Activated CD8-positive, alpha-beta T cell treated with anti-CD3 and anti-CD28 coated beads, Interleukin-2, amount 10 ng/mL, durations not matched to agents 7 days and 5 days (primary cell): ENCODE data around the gene CDC42BPG. TPM values are rescaled to one million over a fixed set of nuclear protein-coding genes. Genes with fewer than 3 reads are reported as not detected.

Experiments used
- ATAC-seq: fragments of 150-1000 bp; cut with Tn5 transposase; one replicate; pipeline ENCODE4 v1.10.0; 2021; ENCODE audit warnings: moderate library complexity
- CTCF ChIA-PET: fragments of 350-600 bp; sonication (Branson Sonifier 250); formaldehyde crosslinking; loops from one replicate; lab custom pipeline; 2021; ENCODE audit warnings: antibody characterized with exemption; lab: Charles Lee
- POLR2A ChIA-PET: fragments of 350-600 bp; sonication (Branson Sonifier 250); formaldehyde crosslinking; loops from one replicate; lab custom pipeline; 2021; ENCODE audit warnings: antibody characterized with exemption; lab: Charles Lee
- DNase-seq: peaks from one replicate; pipeline ENCODE4 v3.0.0-alpha.2; 2020
- H3K27ac Mint-ChIP-seq: one replicate; pipeline ENCODE4 v1.8.0; 2021; ENCODE audit warnings: mild to moderate bottlenecking, mixed read lengths
- H3K27me3 Mint-ChIP-seq: one replicate; pipeline ENCODE4 v1.8.0; 2021; ENCODE audit warnings: low read depth, mixed read lengths
- H3K36me3 Mint-ChIP-seq: one replicate; pipeline ENCODE4 v1.8.0; 2021; ENCODE audit warnings: low read depth, mixed read lengths
- H3K4me1 Mint-ChIP-seq: one replicate; pipeline ENCODE4 v1.8.0; 2021; ENCODE audit warnings: low read depth, mixed read lengths
- H3K4me3 Mint-ChIP-seq: one replicate; pipeline ENCODE4 v1.8.0; 2021; ENCODE audit warnings: mild to moderate bottlenecking, mixed read lengths
- H3K9me3 Mint-ChIP-seq: one replicate; pipeline ENCODE4 v1.8.0; 2022; ENCODE audit warnings: mixed read lengths; ENCODE audit not compliant: insufficient read depth
- total RNA-seq, 2 experiments: library from RNA; stranded (reverse); gene quantifications; one replicate each; pipeline ENCODE4 v1.2.3, GENCODE V29; 2021

The CDC42BPG gene
- total RNA-seq, 2 experiments from 2014 or later = 0.61 to 1.2 TPM

DNA sequence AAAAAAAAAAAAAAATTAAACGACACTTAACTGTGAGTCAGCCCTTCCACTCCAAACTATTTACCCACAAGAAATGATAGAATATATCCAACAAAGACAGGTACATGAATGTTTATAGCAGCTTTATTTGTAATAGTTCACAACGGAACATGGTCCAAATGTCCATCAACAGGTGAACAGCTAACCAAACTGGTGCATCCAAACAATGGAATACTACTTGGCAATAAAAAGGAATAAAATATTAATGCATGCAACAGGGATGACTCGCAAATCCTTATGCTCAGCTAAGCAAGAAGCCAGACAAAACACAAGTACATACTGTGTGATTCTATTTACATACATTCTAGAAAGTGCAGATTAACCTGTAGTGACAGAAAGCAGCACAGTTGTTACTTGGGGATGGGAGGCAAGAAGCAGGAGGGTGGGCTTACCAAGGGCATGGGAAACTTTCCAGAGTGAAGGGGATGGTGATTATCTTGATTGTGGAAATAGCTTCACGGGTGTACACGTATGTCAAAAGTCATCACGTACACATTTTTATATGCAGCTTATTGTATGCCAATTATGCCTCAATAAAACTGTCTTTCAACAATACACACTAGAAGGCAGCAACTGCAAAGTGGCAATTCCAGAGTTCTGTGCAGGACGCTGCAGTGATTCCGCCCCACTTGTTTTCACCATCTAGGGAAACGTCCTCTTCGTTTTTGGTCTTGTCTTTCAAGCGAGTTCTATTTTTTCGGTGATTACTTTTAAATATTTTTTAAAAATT lies 59.5 kb downstream of the CDC42BPG start:
- H3K9me3 Mint-ChIP-seq = no peaks in the 10 kb centered on the region
- no peak overlapping the region for H3K4me3 Mint-ChIP-seq
- H3K4me1 Mint-ChIP-seq = peaks cover 17% of the 10 kb centered on the region
- ATAC-seq = no peak
- no peak for DNase-seq
- ChIA-PET CTCF (interaction anchor here (1.1 to 2.4 kb wide), 6 partner anchors 9 to 229 kb away, joined by 3 to 8 read pairs (median 4); partner anchors contain the start of genes ARL2, CDC42BPG and RASGRP2), POLR2A (interaction anchor here (0.8 to 1.3 kb wide), 3 partner anchors 9 to 66 kb away, joined by 3 to 4 read pairs (median 3); no protein-coding TSS in a partner anchor)
- H3K36me3 Mint-ChIP-seq = peaks cover 11% of the 10 kb centered on the region
- H3K27ac Mint-ChIP-seq = no peak overlapping the region
- no peaks in the 10 kb centered on the region for H3K27me3 Mint-ChIP-seq

DNA sequence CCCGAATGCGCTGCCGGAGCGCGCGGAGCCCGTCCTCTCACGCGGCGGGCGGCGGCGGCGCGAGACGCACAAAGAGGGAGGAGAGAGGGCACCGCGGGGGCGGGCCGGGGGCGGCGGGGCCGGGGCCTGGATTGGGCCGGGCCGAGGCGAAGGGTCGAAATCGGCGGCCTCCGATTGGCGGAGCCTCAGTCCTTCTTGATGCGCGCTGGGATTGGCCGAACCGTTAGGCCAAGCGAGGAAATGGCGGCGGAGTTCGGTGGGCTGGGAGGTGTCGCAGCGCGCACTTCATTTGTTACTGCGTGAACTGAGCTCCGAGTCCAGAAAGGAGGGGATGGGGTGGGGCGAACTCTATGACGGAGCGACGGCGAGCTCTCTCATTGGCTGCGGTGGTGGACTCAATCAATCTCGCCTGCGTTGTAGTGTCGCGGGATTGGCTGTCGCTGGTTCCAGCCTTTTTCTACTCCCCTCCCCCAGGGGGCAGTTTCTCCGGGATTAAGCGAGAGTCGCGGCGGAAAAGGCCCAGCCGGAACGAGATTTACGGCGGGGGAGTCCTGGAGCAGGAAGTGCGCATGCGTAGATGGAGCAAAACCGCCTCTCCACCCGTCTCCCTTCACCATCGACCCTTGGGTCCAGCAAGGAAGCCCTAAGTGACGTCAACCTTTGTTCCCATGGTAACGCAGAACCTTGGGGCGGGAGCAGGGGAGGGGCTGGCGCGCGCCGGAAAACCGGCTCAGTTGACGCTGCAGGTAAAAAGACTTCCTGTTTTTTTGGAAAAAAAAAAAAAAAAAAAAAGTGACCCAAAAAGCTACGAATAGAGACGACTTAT lies 65.8 kb downstream of the CDC42BPG start, which contains the start of gene SF1:
Gene SF1 (minus strand): TSS at position 70 of the 826 bp plus-strand sequence. CDS start 150 bp downstream, outside the sequence.
- CTCF ChIA-PET = interaction anchor here (0.7 to 2.3 kb wide), 17 partner anchors 8 to 461 kb away, joined by 3 to 14 read pairs (median 4); partner anchors contain the start of genes MEN1, PRDX5, RASGRP2 and TRMT112
- Mint-ChIP-seq H3K27me3 (no peaks in the 10 kb centered on the region), H3K4me3 (peak within 1 kb of the TSS; percentile 89), H3K36me3 (peaks cover 43% of the 10 kb centered on the region), H3K9me3 (no peaks in the 10 kb centered on the region), H3K4me1 (peaks cover 58% of the 10 kb centered on the region), H3K27ac (peak within 1 kb of the TSS; percentile 99)
- peak; percentile 89 for ATAC-seq
- POLR2A ChIA-PET = interaction anchor here (0.6 to 2.2 kb wide), 13 partner anchors 9 to 507 kb away, joined by 3 to 26 read pairs (median 3); partner anchors contain the start of genes PYGM and RASGRP2
- DNase-seq = peak; percentile 100

GRCh38 chr11:64778223-64778472 lies 66.3 kb downstream of the CDC42BPG start:
- Mint-ChIP-seq H3K27me3 (no peaks in the 10 kb centered on the region), H3K36me3 (peaks cover 49% of the 10 kb centered on the region), H3K9me3 (no peaks in the 10 kb centered on the region), H3K4me1 (peaks cover 63% of the 10 kb centered on the region), H3K27ac (peak overlapping the region; percentile 99), H3K4me3 (peak overlapping the region; percentile 89)
- DNase-seq = no peak
- ChIA-PET POLR2A (interaction anchor here (0.7 to 2.2 kb wide), 6 partner anchors 9 to 89 kb away, joined by 3 to 26 read pairs (median 10); partner anchors contain the start of genes PYGM and RASGRP2), CTCF (interaction anchor here (0.8 to 2.3 kb wide), 12 partner anchors 8 to 460 kb away, joined by 3 to 14 read pairs (median 5); partner anchors contain the start of genes MEN1, PRDX5, RASGRP2 and TRMT112)
- peak; percentile 11 for ATAC-seq

GRCh38 chr11:64777449-64778222 lies 66.8 kb downstream of the CDC42BPG start:
- Mint-ChIP-seq H3K4me3 (peak overlapping the region; percentile 89), H3K9me3 (no peaks in the 10 kb centered on the region), H3K27ac (peak overlapping the region; percentile 90), H3K4me1 (peaks cover 68% of the 10 kb centered on the region), H3K27me3 (no peaks in the 10 kb centered on the region), H3K36me3 (peaks cover 54% of the 10 kb centered on the region)
- ATAC-seq (peak; percentile 7), DNase-seq (peak; percentile 85)
- POLR2A ChIA-PET = interaction anchor here (0.7 to 4.0 kb wide), 8 partner anchors 8 to 89 kb away, joined by 3 to 27 read pairs (median 5); partner anchors contain the start of genes MEN1, PYGM and RASGRP2
- CTCF ChIA-PET = interaction anchor here (0.8 to 12.2 kb wide), 5 partner anchors 9 to 110 kb away, joined by 3 to 149 read pairs (median 20); partner anchors contain the start of gene RASGRP2

DNA sequence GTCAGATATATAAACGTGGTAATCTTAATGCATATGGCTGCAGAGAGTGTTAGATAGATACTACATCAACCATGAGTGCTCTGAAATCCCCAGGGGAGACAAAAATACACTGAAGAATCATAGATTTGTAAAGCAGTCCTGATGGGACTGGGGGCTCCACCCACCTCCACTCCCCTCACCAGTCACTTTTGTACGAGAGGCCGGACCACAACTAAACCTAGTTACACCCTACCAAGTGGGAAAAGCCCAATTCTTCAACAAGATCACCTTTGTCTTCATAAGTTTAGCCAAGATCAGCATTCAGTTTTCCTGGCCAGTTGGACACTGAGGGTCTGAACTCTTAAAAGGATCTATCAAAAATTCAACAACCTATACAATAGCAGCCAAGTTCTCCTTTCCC lies 67.6 kb downstream of the CDC42BPG start:
- ChIA-PET POLR2A (interaction anchor here (0.7 to 4.0 kb wide), 4 partner anchors 9 to 34 kb away, joined by 4 to 27 read pairs (median 5); partner anchors contain the start of genes MEN1 and RASGRP2), CTCF (interaction anchor here (0.8 to 12.2 kb wide), 4 partner anchors 9 to 111 kb away, joined by 3 to 149 read pairs (median 33); partner anchors contain the start of gene RASGRP2)
- no peaks in the 10 kb centered on the region for H3K27me3 Mint-ChIP-seq
- no peaks in the 10 kb centered on the region for H3K9me3 Mint-ChIP-seq
- DNase-seq (no peak), ATAC-seq (no peak)
- peak overlapping the region; percentile 90 for H3K27ac Mint-ChIP-seq
- H3K36me3 Mint-ChIP-seq = peaks cover 62% of the 10 kb centered on the region
- peak overlapping the region; percentile 89 for H3K4me3 Mint-ChIP-seq
- H3K4me1 Mint-ChIP-seq = peaks cover 74% of the 10 kb centered on the region

GRCh38 chr11:64776425-64776824 lies 68.0 kb downstream of the CDC42BPG start:
- H3K27ac Mint-ChIP-seq = peak overlapping the region; percentile 90
- H3K4me3 Mint-ChIP-seq = peak overlapping the region; percentile 89
- H3K9me3 Mint-ChIP-seq = no peaks in the 10 kb centered on the region
- peaks cover 78% of the 10 kb centered on the region for H3K4me1 Mint-ChIP-seq
- no peak for DNase-seq
- ATAC-seq = no peak
- ChIA-PET CTCF (interaction anchor here (2.7 to 12.2 kb wide), 3 partner anchors 8 to 31 kb away, joined by 20 to 149 read pairs (median 46); partner anchors contain the start of gene RASGRP2), POLR2A (interaction anchor here (0.7 to 4.0 kb wide), 4 partner anchors 13 to 35 kb away, joined by 3 to 27 read pairs (median 6); partner anchors contain the start of genes MEN1 and RASGRP2)
- H3K36me3 Mint-ChIP-seq = peaks cover 66% of the 10 kb centered on the region
- H3K27me3 Mint-ChIP-seq = no peaks in the 10 kb centered on the region

GRCh38 chr11:64774144-64774543 lies 70.3 kb downstream of the CDC42BPG start:
- H3K9me3 Mint-ChIP-seq = no peaks in the 10 kb centered on the region
- H3K4me1 Mint-ChIP-seq = peaks cover 77% of the 10 kb centered on the region
- ATAC-seq (no peak), DNase-seq (no peak)
- ChIA-PET POLR2A (interaction anchor here (0.5 to 4.0 kb wide), 4 partner anchors 12 to 1942 kb away, joined by 3 to 27 read pairs (median 4); partner anchors contain the start of genes RASGRP2 and STX5), CTCF (interaction anchor here (7.0 to 12.2 kb wide), 2 partner anchors 11 to 29 kb away, joined by 46 to 149 read pairs; partner anchors contain the start of gene RASGRP2)
- peaks cover 85% of the 10 kb centered on the region for H3K36me3 Mint-ChIP-seq
- no peaks in the 10 kb centered on the region for H3K27me3 Mint-ChIP-seq
- H3K4me3 Mint-ChIP-seq = no peak overlapping the region
- H3K27ac Mint-ChIP-seq = peak overlapping the region; percentile 25

Other genes starting within 250 kb of the CDC42BPG start
- under 1 TPM; 0.13 to 0.34 TPM for gene NRXN2, start 121.5 kb downstream of the CDC42BPG start, total RNA-seq
- gene RASGRP2, start 100.5 kb downstream of the CDC42BPG start, total RNA-seq = 100 to 1,000 TPM; 101 to 115 TPM
- 1 to 10 TPM; 2.9 to 4.7 TPM for gene PYGM, start 84.7 kb downstream of the CDC42BPG start, total RNA-seq
- gene SF1, start 66.1 kb downstream of the CDC42BPG start, total RNA-seq = 100 to 1,000 TPM; 421 to 423 TPM
- gene MAP4K2, start 41.4 kb downstream of the CDC42BPG start, total RNA-seq = 10 to 100 TPM; 84.2 to 90.2 TPM
- 10 to 100 TPM; 32.9 to 34.0 TPM for gene MEN1, start 34.1 kb downstream of the CDC42BPG start, total RNA-seq
- gene EHD1, start 34.0 kb upstream of the CDC42BPG start, total RNA-seq = 100 to 1,000 TPM; 145 to 150 TPM
- gene ATG2A, start 72.6 kb upstream of the CDC42BPG start, total RNA-seq = 10 to 100 TPM; 20.6 to 23.1 TPM
- 10 to 100 TPM; 13.7 to 14.0 TPM for gene PPP2R5B, start 80.0 kb upstream of the CDC42BPG start, total RNA-seq
- not detected for gene GPHA2, start 91.2 kb upstream of the CDC42BPG start, total RNA-seq
- gene MAJIN, start 127.5 kb upstream of the CDC42BPG start, total RNA-seq = not detected
- gene BATF2, start 152.3 kb upstream of the CDC42BPG start, total RNA-seq = under 1 TPM; 0.50 to 0.99 TPM
- gene ARL2, start 169.5 kb upstream of the CDC42BPG start, total RNA-seq = 10 to 100 TPM; 69.1 to 79.2 TPM
- gene SNX15, start 182.8 kb upstream of the CDC42BPG start, total RNA-seq = 10 to 100 TPM; 21.2 to 25.7 TPM
- gene SAC3D1, start 196.6 kb upstream of the CDC42BPG start, total RNA-seq = 10 to 100 TPM; 36.3 to 36.6 TPM
- gene NAALADL1, start 213.9 kb upstream of the CDC42BPG start, total RNA-seq = 1 to 10 TPM; 7.1 to 7.5 TPM
- gene CDCA5, start 239.4 kb upstream of the CDC42BPG start, total RNA-seq = 100 to 1,000 TPM; 127 to 129 TPM
- gene ZFPL1, start 239.6 kb upstream of the CDC42BPG start, total RNA-seq = 10 to 100 TPM; 28.0 to 28.8 TPM